H1 (cell line): ENCODE data around the gene RPL7L1. TPM values are rescaled to one million over a fixed set of nuclear protein-coding genes. Genes with fewer than 3 reads are reported as not detected.
"Not testable (repeated sequence)": the region's sequence is repeated elsewhere in the genome, so short reads cannot be mapped to it uniquely, and the experiment has no call there.

ENCODE experiments used
- CTCF ChIA-PET: fragments of 300-600 bp; sonication (Branson Sonifier 250); formaldehyde crosslinking; loops from one replicate; lab custom pipeline; 2021; ENCODE audit not compliant: partially characterized antibody; lab: Charles Lee
- POLR2A ChIA-PET: fragments of 300-600 bp; sonication (Branson Sonifier 250); formaldehyde crosslinking; loops from one replicate; lab custom pipeline; 2021; ENCODE audit warnings: inconsistent platforms; ENCODE audit not compliant: partially characterized antibody; lab: Charles Lee
- DNase-seq, 2 experiments: peaks; one replicate each; pipeline versions ENCODE4 v3.0.0 to v3.0.0-alpha.2; 2010 to 2022; ENCODE audit warnings: low spot score in 2 of 2, low read depth in 1 of 2, mixed read lengths in 1 of 2
- FAIRE-seq: peaks from 2 replicates; lab custom pipeline; 2011; peaks lifted over from hg19 to GRCh38; lab: Jason Lieb, UNC
- H2AFZ ChIP-seq: 2 replicates; pipeline ENCODE4 v1.8.1; 2012; ENCODE audit warnings: low read length, inconsistent platforms
- H2AK5ac ChIP-seq: 2 replicates; pipeline ENCODE4 v1.6.1; 2013; ENCODE audit warnings: low read depth, low read length
- H2BK120ac ChIP-seq: replicated peaks from 2 replicates; pipeline ENCODE3; 2013; ENCODE audit warnings: low read depth, low read length, inconsistent platforms
- H2BK12ac ChIP-seq: 2 replicates; pipeline ENCODE4 v1.6.1; 2013; ENCODE audit warnings: low read depth, low read length
- H2BK15ac ChIP-seq: 2 replicates; pipeline ENCODE4 v1.6.1; 2013; ENCODE audit warnings: low read length
- H2BK20ac ChIP-seq: 2 replicates; pipeline ENCODE4 v1.6.1; 2013; ENCODE audit warnings: low read length
- H2BK5ac ChIP-seq: 2 replicates; pipeline ENCODE4 v1.6.1; 2013; ENCODE audit warnings: low read depth, low read length
- H3K14ac ChIP-seq: 2 replicates; pipeline ENCODE4 v1.6.1; 2013; ENCODE audit warnings: inconsistent platforms; ENCODE audit not compliant: insufficient read length
- H3K18ac ChIP-seq: 2 replicates; pipeline ENCODE4 v1.6.1; 2013; ENCODE audit warnings: low read length; ENCODE audit errors: extremely low read depth
- H3K23ac ChIP-seq: 2 replicates; pipeline ENCODE4 v1.6.1; 2013; ENCODE audit warnings: inconsistent platforms; ENCODE audit not compliant: insufficient read length
- H3K23me2 ChIP-seq: 2 replicates; pipeline ENCODE4 v1.6.1; 2013; ENCODE audit warnings: low read depth, low read length
- H3K27ac ChIP-seq: 2 replicates; pipeline ENCODE4 v1.6.1; 2011; ENCODE audit warnings: low read depth, low read length, inconsistent platforms
- H3K27me3 ChIP-seq, 4 experiments: replicated peaks in 1 of 4; 1 replicate in 1 of 4; 2 replicates in 3 of 4; pipeline versions ENCODE4 v1.6.1 to v1.8.1; 2011 to 2013; ENCODE audit warnings: low read length in 3 of 4, mild to moderate bottlenecking in 3 of 4, inconsistent platforms in 2 of 4, mixed read lengths in 2 of 4, moderate library complexity in 1 of 4; ENCODE audit not compliant: control insufficient read depth in 3 of 4, insufficient read depth in 3 of 4; ENCODE audit errors: extremely low read depth in 1 of 4
- H3K36me3 ChIP-seq, 4 experiments: 2 replicates each; pipeline versions ENCODE4 v1.6.1 to v1.8.1; 2011 to 2013; ENCODE audit warnings: mild to moderate bottlenecking in 4 of 4, low read length in 3 of 4, moderate library complexity in 2 of 4, control low read depth in 1 of 4, inconsistent platforms in 1 of 4; ENCODE audit not compliant: insufficient read depth in 4 of 4, control insufficient read depth in 2 of 4
- H3K4ac ChIP-seq: replicated peaks from 2 replicates; pipeline ENCODE3; 2013; ENCODE audit warnings: low read length, low read depth, mixed read lengths, inconsistent platforms; ENCODE audit not compliant: insufficient read length
- H3K4me1 ChIP-seq, 4 experiments: replicated peaks in 1 of 4; 1 replicate in 1 of 4; 2 replicates in 3 of 4; pipeline versions ENCODE4 v1.6.1 to v1.8.1; 2011 to 2013; ENCODE audit warnings: low read length in 3 of 4, inconsistent platforms in 2 of 4, mixed read lengths in 1 of 4; ENCODE audit not compliant: insufficient read depth in 4 of 4, control insufficient read depth in 3 of 4
- H3K4me2 ChIP-seq, 2 experiments: 2 replicates each; pipeline versions ENCODE4 v1.6.1 to v1.8.1; 2011 to 2013; ENCODE audit warnings: low read depth in 2 of 2, low read length in 2 of 2, control low read depth in 1 of 2, inconsistent platforms in 1 of 2, mild to moderate bottlenecking in 1 of 2; ENCODE audit not compliant: insufficient read depth in 1 of 2
- H3K4me3 ChIP-seq, 4 experiments: fragments of 200-600, 300-600 bp in 1 of 4; sonication (generic), shearing (Covaris generic), sonication (Bioruptor Twin) in 1 of 4; 2 replicates each; pipeline versions ENCODE4 v1.5.1 to v1.8.1; 2011 to 2016; ENCODE audit warnings: low read length in 4 of 4, low read depth in 3 of 4, control low read depth in 2 of 4, inconsistent platforms in 2 of 4, mild to moderate bottlenecking in 2 of 4, mixed read lengths in 1 of 4, moderate library complexity in 1 of 4; ENCODE audit not compliant: insufficient read depth in 2 of 4; ENCODE audit errors: extremely low read depth in 1 of 4
- H3K56ac ChIP-seq: replicated peaks from 2 replicates; pipeline ENCODE3; 2013; ENCODE audit warnings: low read depth, mild to moderate bottlenecking, mixed read lengths, low read length, inconsistent platforms; ENCODE audit not compliant: insufficient read length
- H3K79me1 ChIP-seq: 2 replicates; pipeline ENCODE4 v1.6.1; 2013; ENCODE audit warnings: low read depth, low read length, control low read depth
- H3K79me2 ChIP-seq, 2 experiments: 2 replicates each; pipeline versions ENCODE4 v1.6.1 to v1.8.1; 2012 to 2013; ENCODE audit warnings: low read length in 2 of 2, mild to moderate bottlenecking in 2 of 2, inconsistent platforms in 1 of 2; ENCODE audit not compliant: insufficient read depth in 2 of 2, control insufficient read depth in 1 of 2
- H3K9ac ChIP-seq, 4 experiments: replicated peaks in 1 of 4; 1 replicate in 1 of 4; 2 replicates in 3 of 4; pipeline versions ENCODE4 v1.6.1 to v1.8.1; 2011 to 2013; ENCODE audit warnings: low read depth in 3 of 4, low read length in 3 of 4, control low read depth in 2 of 4, mild to moderate bottlenecking in 2 of 4, moderate library complexity in 2 of 4, inconsistent platforms in 1 of 4; ENCODE audit errors: extremely low read depth in 1 of 4
- H3K9me3 ChIP-seq, 2 experiments: 2 replicates each; pipeline versions ENCODE4 v1.6.1 to v1.8.1; 2012 to 2013; ENCODE audit warnings: mild to moderate bottlenecking in 2 of 2, moderate library complexity in 2 of 2, control low read depth in 1 of 2, inconsistent platforms in 1 of 2, low read depth in 1 of 2, low read length in 1 of 2, mixed read lengths in 1 of 2; ENCODE audit not compliant: insufficient read depth in 2 of 2
- H4K20me1 ChIP-seq, 2 experiments: replicated peaks in 1 of 2; 2 replicates each; pipeline versions ENCODE3 to v1.8.1; 2011 to 2013; ENCODE audit warnings: inconsistent platforms in 2 of 2, low read length in 2 of 2, mild to moderate bottlenecking in 1 of 2; ENCODE audit not compliant: insufficient read depth in 2 of 2, control insufficient read depth in 1 of 2
- H4K5ac ChIP-seq: 2 replicates; pipeline ENCODE4 v1.6.1; 2013; ENCODE audit warnings: low read length, low read depth, mixed read lengths, inconsistent platforms; ENCODE audit not compliant: insufficient read length
- H4K8ac ChIP-seq: 2 replicates; pipeline ENCODE4 v1.8.0; 2013; ENCODE audit warnings: mild to moderate bottlenecking, moderate library complexity, low read length, inconsistent platforms; ENCODE audit not compliant: insufficient read depth; ENCODE audit errors: extremely low read depth
- H4K91ac ChIP-seq: replicated peaks from 2 replicates; pipeline ENCODE3; 2013; ENCODE audit warnings: low read length, mixed read lengths, inconsistent platforms; ENCODE audit not compliant: insufficient read length
- WGBS, 2 experiments: shearing (Covaris generic) in 1 of 2; methylation state at CpG; one replicate each; pipeline versions ENCODE4 v1.1.6 to v1.1.7; 2013 to 2015; ENCODE audit warnings: low lambda C conversion rate in 2 of 2, mixed read lengths in 2 of 2, inconsistent platforms in 1 of 2, low coverage in 1 of 2, missing lambda C conversion rate in 1 of 2; ENCODE audit not compliant: insufficient replicate concordance in 2 of 2, insufficient coverage in 1 of 2, insufficient read length in 1 of 2; ENCODE audit errors: extremely low coverage in 1 of 2, missing lambda C conversion rate in 1 of 2; 5-methylcytosine and 5-hydroxymethylcytosine counted together
- polyA plus RNA-seq, 7 experiments: library from polyadenylated mRNA; depleted of rRNA in 3 of 7; stranded (reverse) in 5 of 7; unstranded in 2 of 7; fragments of >200 nt in 5 of 7; fragments of 200-250 nt in 2 of 7; gene quantifications; 1 replicate in 5 of 7; 2 replicates in 1 of 7; 4 replicates in 1 of 7; pipeline versions ENCODE4 v1.2.1 to v1.2.3, GENCODE V29; 2011 to 2013; ENCODE audit warnings: missing spikeins in 2 of 7, mixed read lengths in 2 of 7
- total RNA-seq: library from RNA; stranded (reverse); fragmentation: NEBNext Ultra II Directional; extraction: Animal tissue kit (Norgen Biotek cat#: 25700); gene quantifications from 2 replicates; pipeline ENCODE4 v1.2.1, GENCODE V29; 2021

RPL7L1 gene
- total and polyA plus RNA-seq, 2 of the 8 experiments (the other 6 are each of a cell fraction or from before 2014, with no cell fraction given): 31.0 to 117 TPM

- H2BK5ac ChIP-seq, H3K27me3 ChIP-seq, H3K18ac ChIP-seq, H3K9me3 ChIP-seq, H4K91ac ChIP-seq, H2AK5ac ChIP-seq, H3K4ac ChIP-seq, H3K4me3 ChIP-seq, H3K36me3 ChIP-seq, H3K27ac ChIP-seq, H3K4me1 ChIP-seq, H3K23ac ChIP-seq, H3K4me2 ChIP-seq, H4K5ac ChIP-seq, H3K79me2 ChIP-seq, H3K9ac ChIP-seq, H2BK20ac ChIP-seq, H2BK12ac ChIP-seq, H3K79me1 ChIP-seq, FAIRE-seq, H4K20me1 ChIP-seq, DNase-seq, H3K23me2 ChIP-seq, H2BK15ac ChIP-seq, H2BK120ac ChIP-seq, H3K14ac ChIP-seq, H3K56ac ChIP-seq, H4K8ac ChIP-seq, H2AFZ ChIP-seq: not testable (repeated sequence)
- 80% methylated on average over 19 of the region's 19 CpGs; no CpG with 5 or more reads in 1 of the 2 experiments for WGBS, 2 experiments
- ChIA-PET CTCF (interaction anchor here (0.6 to 0.8 kb wide), 3 partner anchors 108 to 173 kb away, joined by 3 read pairs; no protein-coding TSS in a partner anchor), POLR2A (interaction anchor here (1.4 kb wide), 1 partner anchor 123 kb away, joined by 3 read pairs; no protein-coding TSS in a partner anchor)
These were observed 14.8 kb downstream of the RPL7L1 start for GRCh38 chr6:42894041-42894828.
